Mesothelial cell of epicardium (in vitro differentiated cells): Measurements from ENCODE around the gene AWAT2. TPM values are rescaled to one million over a fixed set of nuclear protein-coding genes. Genes with fewer than 3 reads are reported as not detected.
A peak's percentile ranks its signal among the peaks of the same experiment; 100 is the strongest.

Experiments
- DNase-seq, 2 experiments: peaks; one replicate each; pipeline ENCODE4 v3.0.0; 2021; ENCODE audit warnings: low spot score in 2 of 2; ENCODE audit not compliant: unreplicated experiment in 2 of 2
- H3K27ac Mint-ChIP-seq: 2 replicates; pipeline ENCODE4 v1.8.0; 2021; ENCODE audit warnings: mixed read lengths
- H3K27me3 Mint-ChIP-seq: 2 replicates; pipeline ENCODE4 v1.8.0; 2021; ENCODE audit warnings: low read depth, mixed read lengths
- H3K36me3 Mint-ChIP-seq: 2 replicates; pipeline ENCODE4 v1.8.0; 2021; ENCODE audit warnings: mixed read lengths
- H3K4me1 Mint-ChIP-seq: 2 replicates; pipeline ENCODE4 v1.8.0; 2021; ENCODE audit warnings: mixed read lengths
- H3K4me3 Mint-ChIP-seq: 2 replicates; pipeline ENCODE4 v1.8.0; 2021; ENCODE audit warnings: mild to moderate bottlenecking, moderate library complexity, mixed read lengths
- H3K9me3 Mint-ChIP-seq: 2 replicates; pipeline ENCODE4 v1.8.0; 2021; ENCODE audit warnings: mixed read lengths
- CTCF ChIP-seq: fragments of 200-600 bp; sonication (generic); IDR thresholded peaks from one replicate; pipeline ENCODE4 v1.5.0; 2021; ENCODE audit warnings: antibody characterized with exemption; ENCODE audit not compliant: unreplicated experiment
- total RNA-seq: library from RNA; stranded (reverse); gene quantifications from 3 replicates; pipeline ENCODE4 v1.2.1, GENCODE V29; 2021

The AWAT2 gene
- not detected in 3 replicates for total RNA-seq

GRCh38 chrX:70049925-70050324 is at the start of gene AWAT2:
Gene AWAT2 (minus strand): TSS chrX:70049938. CDS start chrX:70049932, 6 bp downstream.
- no peak within 1 kb of the TSS for H3K4me3 Mint-ChIP-seq
- H3K27me3 Mint-ChIP-seq: peaks cover 10% of the 10 kb centered on the region
- H3K27ac Mint-ChIP-seq: no peak within 1 kb of the TSS
- no peaks in the 10 kb centered on the region for H3K4me1 Mint-ChIP-seq
- no peaks in the 10 kb centered on the region for H3K36me3 Mint-ChIP-seq
- no peak for TF ChIP-seq CTCF
- peaks cover 21% of the 10 kb centered on the region for H3K9me3 Mint-ChIP-seq
- no peak for DNase-seq

DNA sequence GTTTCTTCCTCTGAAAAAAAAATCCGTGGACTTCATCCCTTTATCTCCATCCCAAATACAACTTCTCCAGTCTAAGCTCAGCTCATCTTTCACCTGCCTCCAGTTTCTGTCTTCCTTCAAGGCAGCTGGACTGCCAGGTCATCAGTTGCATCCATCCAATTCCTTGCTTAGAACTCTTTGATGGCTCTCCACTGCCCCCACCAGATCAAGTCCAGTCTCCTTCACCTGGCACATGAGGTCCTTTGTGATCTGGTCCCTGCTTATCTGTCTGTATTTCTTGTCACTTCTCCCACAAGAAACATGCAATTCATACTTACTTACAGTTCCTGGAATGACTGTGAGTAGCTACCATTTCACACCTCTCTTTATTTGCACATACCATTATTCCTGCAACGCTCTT is 46.3 kb upstream of the AWAT2 start:
- Mint-ChIP-seq H3K9me3 (peaks cover 15% of the 10 kb centered on the region), H3K27me3 (no peaks in the 10 kb centered on the region), H3K4me3 (no peak overlapping the region), H3K27ac (no peak overlapping the region), H3K36me3 (no peaks in the 10 kb centered on the region), H3K4me1 (no peaks in the 10 kb centered on the region)
- no peak for DNase-seq
- no peak for TF ChIP-seq CTCF

GRCh38 chrX:70092247-70092646 is 42.5 kb upstream of the AWAT2 start:
- peaks cover 2% of the 10 kb centered on the region for H3K27me3 Mint-ChIP-seq
- H3K9me3 Mint-ChIP-seq: peaks cover 4% of the 10 kb centered on the region
- no peaks in the 10 kb centered on the region for H3K36me3 Mint-ChIP-seq
- H3K4me3 Mint-ChIP-seq: no peak overlapping the region
- DNase-seq: no peak
- H3K27ac Mint-ChIP-seq: no peak overlapping the region
- peaks cover 10% of the 10 kb centered on the region for H3K4me1 Mint-ChIP-seq
- no peak for TF ChIP-seq CTCF

- H3K4me3 Mint-ChIP-seq: no peak overlapping the region
- H3K36me3 Mint-ChIP-seq: no peaks in the 10 kb centered on the region
These were observed 40.0 kb upstream of the AWAT2 start for GRCh38 chrX:70089604-70090297.

GRCh38 chrX:70088751-70089150 is 39.0 kb upstream of the AWAT2 start:
- Mint-ChIP-seq H3K36me3 (no peaks in the 10 kb centered on the region), H3K27me3 (peaks cover 2% of the 10 kb centered on the region), H3K4me1 (peaks cover 10% of the 10 kb centered on the region), H3K9me3 (peaks cover 4% of the 10 kb centered on the region), H3K4me3 (no peak overlapping the region), H3K27ac (peak overlapping the region; percentile 35)
- no peak for DNase-seq
- TF ChIP-seq CTCF: no peak

More at GRCh38 chrX:70089604-70090297, 40.0 kb upstream of the AWAT2 start:
- peaks cover 4% of the 10 kb centered on the region for H3K9me3 Mint-ChIP-seq
- H3K27me3 Mint-ChIP-seq: peaks cover 2% of the 10 kb centered on the region
- H3K4me1 Mint-ChIP-seq: peaks cover 10% of the 10 kb centered on the region
- DNase-seq: no peak
- H3K27ac Mint-ChIP-seq: no peak overlapping the region
- no peak for TF ChIP-seq CTCF
